ENCODE data around the gene RFPL3.
A peak's percentile ranks its signal among the peaks of the same experiment; 100 is the strongest.

RFPL3 gene

DNA sequence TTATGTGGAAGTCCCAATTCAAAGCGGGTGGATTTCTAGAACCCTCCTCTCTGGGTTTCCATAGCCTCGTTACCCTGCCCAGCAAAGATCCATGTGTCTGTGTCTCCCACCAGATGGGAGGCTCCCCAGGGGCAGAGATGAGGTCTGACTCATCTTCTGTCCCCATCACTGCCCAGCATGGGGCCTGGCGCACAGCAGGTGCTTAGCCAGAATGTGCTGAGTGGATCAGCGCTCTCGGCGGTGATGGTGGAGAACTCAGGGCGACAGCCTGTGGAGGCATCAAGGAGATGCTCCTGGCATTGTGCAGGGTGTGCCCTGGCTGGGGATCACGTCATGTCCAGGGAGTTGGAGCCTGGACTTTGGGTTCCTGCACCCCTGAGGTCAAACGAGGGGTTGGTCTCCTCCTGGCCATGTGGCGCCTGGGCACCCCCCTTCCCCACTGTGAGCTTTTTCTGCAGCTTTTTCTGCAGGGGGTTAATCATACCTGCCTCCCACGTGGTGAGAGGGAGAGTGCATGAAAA is 46.1 kb upstream of the RFPL3 start:
- ChIA-PET CTCF (no interaction called here), POLR2A (no interaction called here)
- Histone ChIP-seq H3K4me1 (ENCODE audit: control insufficient read depth, insufficient read depth, low read length) (no peaks in the 10 kb centered on the region), H3K27ac (ENCODE audit: extremely low read depth, low read depth, low read length) (no peak overlapping the region), H3K4me3 (ENCODE audit: low read depth, low read length) (no peak overlapping the region), H3K36me3 (ENCODE audit: control insufficient read depth in 2 of 2, insufficient read depth in 1 of 2, low read length in 2 of 2) (no peaks in the 10 kb centered on the region), H3K9me3 (ENCODE audit: control insufficient read depth, insufficient read depth, low read depth, low read length) (no peaks in the 10 kb centered on the region)
- peak; percentile 86 for TF ChIP-seq ZIC2 (tag by site-specific recombination; IDR thresholded peaks at IDR 0.05)
- TF ChIP-seq ZFP69B (tag by site-specific recombination; IDR thresholded peaks at IDR 0.05), result no peak
- TF ChIP-seq GLIS1 (tag by site-specific recombination; IDR thresholded peaks at IDR 0.05), result 0 out of 2 replicates have a peak, but pooled peaks have one; percentile 14

GRCh38 chr22:32312748-32313147 is 44.9 kb upstream of the RFPL3 start:
- H3K36me3 ChIP-seq (ENCODE audit: control insufficient read depth in 2 of 2, insufficient read depth in 1 of 2, low read length in 2 of 2), result no peaks in the 10 kb centered on the region
- no peak overlapping the region for H3K4me3 ChIP-seq (ENCODE audit: low read depth, low read length)
- H3K27ac ChIP-seq (ENCODE audit: extremely low read depth, low read depth, low read length), result no peak overlapping the region
- no peaks in the 10 kb centered on the region for H3K9me3 ChIP-seq (ENCODE audit: control insufficient read depth, insufficient read depth, low read depth, low read length)
- ChIA-PET CTCF (interaction anchor here (0.7 kb wide), 1 partner anchor 298 kb away, joined by 5 read pairs; no protein-coding TSS in a partner anchor), POLR2A (no interaction called here)
- TF ChIP-seq ZNF610 (tag by site-specific recombination; IDR thresholded peaks at IDR 0.05; ENCODE audit: borderline replicate concordance) (no peak), ZBTB21 (tag by site-specific recombination; IDR thresholded peaks at IDR 0.05) (no peak), HOXD13 (CRISPR knock-in tag; IDR thresholded peaks at IDR 0.05; ENCODE audit: borderline replicate concordance) (no peak), BCL11B (tag by site-specific recombination; IDR thresholded peaks at IDR 0.05; ENCODE audit: low read depth) (no peak), SCRT2 (tag by site-specific recombination; IDR thresholded peaks at IDR 0.05) (no peak), ZNF398 (tag by site-specific recombination; IDR thresholded peaks at IDR 0.05) (no peak), ZNF133 (tag by site-specific recombination; IDR thresholded peaks at IDR 0.05) (no peak), TCF7L2 (IDR thresholded peaks at IDR 0.05; ENCODE audit: borderline replicate concordance, low read depth, low read length) (no peak), ZNF169 (tag by site-specific recombination; IDR thresholded peaks at IDR 0.05) (no peak), REPIN1 (tag by site-specific recombination; IDR thresholded peaks at IDR 0.05; ENCODE audit: low read depth) (no peak), ZNF184 (tag by site-specific recombination; IDR thresholded peaks at IDR 0.05) (no peak), GLIS1 (tag by site-specific recombination; IDR thresholded peaks at IDR 0.05) (no peak), ZNF341 (tag by site-specific recombination; IDR thresholded peaks at IDR 0.05; ENCODE audit: low read depth) (no peak), ZBTB20 (tag by site-specific recombination; IDR thresholded peaks at IDR 0.05) (no peak)
- no peaks in the 10 kb centered on the region for H3K4me1 ChIP-seq (ENCODE audit: control insufficient read depth, insufficient read depth, low read length)

DNA sequence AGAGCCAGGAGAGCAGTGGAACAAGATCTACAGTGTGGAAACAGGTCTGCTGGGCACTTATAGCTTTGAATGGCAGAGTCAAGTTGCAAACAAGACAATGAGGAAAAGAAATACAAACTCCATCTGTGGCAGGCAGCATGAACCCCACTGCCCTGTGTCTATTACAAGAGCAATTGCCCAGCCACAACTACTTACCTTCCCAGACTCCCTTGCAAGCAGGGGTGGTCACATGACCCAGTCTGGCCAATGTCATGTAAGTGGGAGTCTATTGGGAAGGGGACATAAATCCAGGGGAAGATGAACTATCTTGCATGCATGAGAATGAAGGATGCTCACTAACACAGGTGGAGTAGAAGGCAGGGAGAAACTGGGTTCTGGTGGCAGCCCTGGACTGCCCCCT is 44.1 kb upstream of the RFPL3 start:
- ChIA-PET CTCF (no interaction called here), POLR2A (no interaction called here)
- H3K27ac ChIP-seq (ENCODE audit: extremely low read depth, low read depth, low read length), result no peak overlapping the region
- no peak overlapping the region for H3K4me3 ChIP-seq (ENCODE audit: low read depth, low read length)
- no peaks in the 10 kb centered on the region for H3K4me1 ChIP-seq (ENCODE audit: control insufficient read depth, insufficient read depth, low read length)
- H3K9me3 ChIP-seq (ENCODE audit: control insufficient read depth, insufficient read depth, low read depth, low read length), result no peaks in the 10 kb centered on the region
- no peaks in the 10 kb centered on the region for H3K36me3 ChIP-seq (ENCODE audit: control insufficient read depth in 2 of 2, insufficient read depth in 1 of 2, low read length in 2 of 2)
- TF ChIP-seq, protein P1, sequence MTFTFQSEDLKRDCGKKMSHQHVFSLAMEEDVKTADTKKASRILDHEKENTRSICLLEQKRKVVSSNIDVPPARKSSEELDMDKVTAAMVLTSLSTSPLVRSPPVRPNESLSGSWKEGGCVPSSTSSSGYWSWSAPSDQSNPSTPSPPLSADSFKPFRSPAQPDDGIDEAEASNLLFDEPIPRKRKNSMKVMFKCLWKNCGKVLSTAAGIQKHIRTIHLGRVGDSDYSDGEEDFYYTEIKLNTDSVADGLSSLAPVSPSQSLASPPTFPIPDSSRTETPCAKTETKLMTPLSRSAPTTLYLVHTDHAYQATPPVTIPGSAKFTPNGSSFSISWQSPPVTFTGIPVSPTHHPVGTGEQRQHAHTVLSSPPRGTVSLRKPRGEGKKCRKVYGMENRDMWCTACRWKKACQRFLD (tag by site-specific recombination; IDR thresholded peaks at IDR 0.05), result no peak
- TF ChIP-seq ZBTB48 (tag by site-specific recombination; IDR thresholded peaks at IDR 0.05) (no peak), ZNF423 (tag by site-specific recombination; IDR thresholded peaks at IDR 0.05) (no peak), ZNF776 (tag by site-specific recombination; IDR thresholded peaks at IDR 0.05; ENCODE audit: borderline replicate concordance) (no peak), ZNF132 (tag by site-specific recombination; IDR thresholded peaks at IDR 0.05; ENCODE audit: borderline replicate concordance) (no peak), ZNF830 (tag by site-specific recombination; IDR thresholded peaks at IDR 0.05; ENCODE audit: low read depth) (no peak), ZNF138 (tag by site-specific recombination; IDR thresholded peaks at IDR 0.05; ENCODE audit: borderline replicate concordance) (no peak), ZNF510 (tag by site-specific recombination; IDR thresholded peaks at IDR 0.05; ENCODE audit: insufficient replicate concordance) (no peak), ATF2 (tag by site-specific recombination; IDR thresholded peaks at IDR 0.05; ENCODE audit: low read depth) (no peak), FEZF1 (tag by site-specific recombination; IDR thresholded peaks at IDR 0.05) (no peak), ZNF626 (tag by site-specific recombination; IDR thresholded peaks at IDR 0.05) (no peak), ZNF175 (tag by site-specific recombination; IDR thresholded peaks at IDR 0.05) (no peak), ZFP3 (tag by site-specific recombination; IDR thresholded peaks at IDR 0.05; ENCODE audit: low read depth) (no peak), ZNF777 (tag by site-specific recombination; IDR thresholded peaks at IDR 0.05; ENCODE audit: borderline replicate concordance) (no peak), SCRT1 (tag by site-specific recombination; IDR thresholded peaks at IDR 0.05; ENCODE audit: borderline replicate concordance) (no peak)
